GM18517 (cell line): ENCODE measurements around the gene VASN.

Experiments
- ATAC-seq: cut with Tn5 transposase; IDR thresholded peaks from one replicate; pipeline ENCODE4 v1.9.1; 2021; ENCODE audit warnings: mild to moderate bottlenecking, moderate library complexity; ENCODE audit not compliant: unreplicated experiment

The VASN gene

GRCh38 chr16:4351880-4352279, 19.8 kb upstream of the VASN start:
- no peak for ATAC-seq

- ATAC-seq, result no peak
These were observed 18.8 kb upstream of the VASN start for GRCh38 chr16:4352843-4353242.

GRCh38 chr16:4353675-4354074, 18.0 kb upstream of the VASN start:
- ATAC-seq, result no peak

- ATAC-seq, result no peak
These were observed 16.9 kb upstream of the VASN start for GRCh38 chr16:4354512-4355409.

GRCh38 chr16:4356820-4357219, 14.8 kb upstream of the VASN start:
- no peak for ATAC-seq

- ATAC-seq, result no peak
These were observed 13.4 kb upstream of the VASN start for GRCh38 chr16:4358236-4358635.

- ATAC-seq, result no peak
These were observed 12.7 kb upstream of the VASN start for GRCh38 chr16:4358831-4359561.

GRCh38 chr16:4359914-4360313, 11.7 kb upstream of the VASN start:
- no peak for ATAC-seq

- no peak for ATAC-seq
These were observed 11.1 kb upstream of the VASN start for GRCh38 chr16:4360538-4361021.

- ATAC-seq, result no peak
These were observed 10.4 kb upstream of the VASN start for GRCh38 chr16:4361033-4361943.

GRCh38 chr16:4361944-4362311, 9.7 kb upstream of the VASN start:
- no peak for ATAC-seq

GRCh38 chr16:4362476-4363135, 9.0 kb upstream of the VASN start:
- ATAC-seq, result no peak

GRCh38 chr16:4364196-4365013, 7.2 kb upstream of the VASN start:
- no peak for ATAC-seq

- no peak for ATAC-seq
These were observed 6.6 kb upstream of the VASN start for GRCh38 chr16:4365014-4365406.

GRCh38 chr16:4365615-4366014, 6.0 kb upstream of the VASN start:
- no peak for ATAC-seq

- no peak for ATAC-seq
These were observed 5.6 kb upstream of the VASN start for GRCh38 chr16:4366016-4366415.

GRCh38 chr16:4367393-4367856, 4.2 kb upstream of the VASN start:
- ATAC-seq, result no peak

GRCh38 chr16:4369007-4369733, 2.5 kb upstream of the VASN start:
- no peak for ATAC-seq

GRCh38 chr16:4370151-4370550, 1.5 kb upstream of the VASN start:
- ATAC-seq, result no peak
